Measurements from ENCODE around the gene PRPF19.

DNA sequence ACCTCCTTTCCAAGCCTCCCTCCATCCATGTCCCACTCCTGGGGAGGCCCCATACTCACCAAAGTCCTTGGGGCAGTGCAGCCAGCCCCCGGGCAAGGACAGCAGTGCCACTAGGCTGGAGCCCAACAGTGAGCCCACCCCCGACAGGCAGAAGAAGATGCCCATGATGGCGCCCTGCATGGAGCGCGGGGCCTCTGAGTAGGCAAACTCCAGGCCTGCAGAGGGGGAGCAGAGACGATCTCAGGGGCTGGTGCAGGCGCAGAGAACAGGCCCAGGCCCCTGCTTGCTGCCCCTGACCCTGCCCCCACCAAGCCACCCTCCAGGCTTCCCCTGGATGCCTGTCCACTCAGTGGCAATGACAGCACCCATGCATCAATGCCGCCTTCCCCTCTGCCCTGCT, 31.4 kb upstream of the PRPF19 start:
- TF ChIP-seq, protein P1, sequence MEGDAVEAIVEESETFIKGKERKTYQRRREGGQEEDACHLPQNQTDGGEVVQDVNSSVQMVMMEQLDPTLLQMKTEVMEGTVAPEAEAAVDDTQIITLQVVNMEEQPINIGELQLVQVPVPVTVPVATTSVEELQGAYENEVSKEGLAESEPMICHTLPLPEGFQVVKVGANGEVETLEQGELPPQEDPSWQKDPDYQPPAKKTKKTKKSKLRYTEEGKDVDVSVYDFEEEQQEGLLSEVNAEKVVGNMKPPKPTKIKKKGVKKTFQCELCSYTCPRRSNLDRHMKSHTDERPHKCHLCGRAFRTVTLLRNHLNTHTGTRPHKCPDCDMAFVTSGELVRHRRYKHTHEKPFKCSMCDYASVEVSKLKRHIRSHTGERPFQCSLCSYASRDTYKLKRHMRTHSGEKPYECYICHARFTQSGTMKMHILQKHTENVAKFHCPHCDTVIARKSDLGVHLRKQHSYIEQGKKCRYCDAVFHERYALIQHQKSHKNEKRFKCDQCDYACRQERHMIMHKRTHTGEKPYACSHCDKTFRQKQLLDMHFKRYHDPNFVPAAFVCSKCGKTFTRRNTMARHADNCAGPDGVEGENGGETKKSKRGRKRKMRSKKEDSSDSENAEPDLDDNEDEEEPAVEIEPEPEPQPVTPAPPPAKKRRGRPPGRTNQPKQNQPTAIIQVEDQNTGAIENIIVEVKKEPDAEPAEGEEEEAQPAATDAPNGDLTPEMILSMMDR (IDR thresholded peaks at IDR 0.05) = no peak
- TF ChIP-seq, protein P2, sequence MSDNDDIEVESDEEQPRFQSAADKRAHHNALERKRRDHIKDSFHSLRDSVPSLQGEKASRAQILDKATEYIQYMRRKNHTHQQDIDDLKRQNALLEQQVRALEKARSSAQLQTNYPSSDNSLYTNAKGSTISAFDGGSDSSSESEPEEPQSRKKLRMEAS (IDR thresholded peaks at IDR 0.05) = no peak
- TF ChIP-seq POLR2A (IDR thresholded peaks at IDR 0.05; ENCODE audit: low read length) = no peak
- no peak for TF ChIP-seq CHD2 (IDR thresholded peaks at IDR 0.05; ENCODE audit: low read length, partially characterized antibody)

Measured in A549 (cell line).